Progenitor cell of endocrine pancreas (in vitro differentiated cells): ENCODE results near the gene DENND1C. TPM values are rescaled to one million over a fixed set of nuclear protein-coding genes. Genes with fewer than 3 reads are reported as not detected.

Experiments
- DNase-seq: peaks from one replicate; pipeline ENCODE4 v3.0.0; 2021; ENCODE audit warnings: low spot score; ENCODE audit not compliant: unreplicated experiment
- H3K27ac Mint-ChIP-seq: 2 replicates; pipeline ENCODE4 v1.8.0; 2021; ENCODE audit warnings: mild to moderate bottlenecking, moderate library complexity, mixed read lengths
- H3K27me3 Mint-ChIP-seq: 2 replicates; pipeline ENCODE4 v1.8.0; 2021; ENCODE audit warnings: mixed read lengths
- H3K36me3 Mint-ChIP-seq: 2 replicates; pipeline ENCODE4 v1.8.0; 2022; ENCODE audit warnings: mixed read lengths; ENCODE audit not compliant: insufficient read depth
- H3K4me1 Mint-ChIP-seq: 2 replicates; pipeline ENCODE4 v1.8.0; 2021; ENCODE audit warnings: low read depth, mixed read lengths
- H3K4me3 Mint-ChIP-seq: 2 replicates; pipeline ENCODE4 v1.8.0; 2021; ENCODE audit warnings: low read depth, mild to moderate bottlenecking, moderate library complexity, mixed read lengths
- H3K9me3 Mint-ChIP-seq: 2 replicates; pipeline ENCODE4 v1.8.0; 2021; ENCODE audit warnings: low read depth, mixed read lengths
- CTCF ChIP-seq: fragments of 200-600 bp; sonication (generic); IDR thresholded peaks from one replicate; pipeline ENCODE4 v1.5.0; 2021; ENCODE audit warnings: antibody characterized with exemption, mild to moderate bottlenecking; ENCODE audit not compliant: unreplicated experiment
- total RNA-seq: library from RNA; stranded (reverse); gene quantifications from 2 replicates; pipeline ENCODE4 v1.2.1, GENCODE V29; 2021

DENND1C gene
- total RNA-seq, 1 donor from 2014 or later, result 0.67 TPM

- Mint-ChIP-seq H3K4me1 (no peaks in the 10 kb centered on the region), H3K36me3 (no peaks in the 10 kb centered on the region), H3K27me3 (peaks cover 9% of the 10 kb centered on the region), H3K27ac (no peak overlapping the region), H3K9me3 (no peaks in the 10 kb centered on the region), H3K4me3 (no peak overlapping the region)
- no peak for DNase-seq
- no peak for TF ChIP-seq CTCF
Measured at GRCh38 chr19:6484230-6484629, 2.6 kb upstream of the DENND1C start.

- Mint-ChIP-seq H3K9me3 (no peaks in the 10 kb centered on the region), H3K4me1 (no peaks in the 10 kb centered on the region), H3K27ac (no peak overlapping the region), H3K4me3 (no peak overlapping the region), H3K27me3 (peaks cover 8% of the 10 kb centered on the region), H3K36me3 (no peaks in the 10 kb centered on the region)
- DNase-seq, result no peak
- no peak for TF ChIP-seq CTCF
Measured at GRCh38 chr19:6483235-6483634, 1.6 kb upstream of the DENND1C start.

- no peak for TF ChIP-seq CTCF
- H3K27ac Mint-ChIP-seq, result no peak overlapping the region
- H3K9me3 Mint-ChIP-seq, result no peaks in the 10 kb centered on the region
- H3K27me3 Mint-ChIP-seq, result peaks cover 8% of the 10 kb centered on the region
- H3K4me3 Mint-ChIP-seq, result no peak overlapping the region
- DNase-seq, result no peak
- H3K36me3 Mint-ChIP-seq, result no peaks in the 10 kb centered on the region
- H3K4me1 Mint-ChIP-seq, result no peaks in the 10 kb centered on the region
Measured at GRCh38 chr19:6482343-6482686, 728 bp upstream of the DENND1C start.

- Mint-ChIP-seq H3K36me3 (no peaks in the 10 kb centered on the region), H3K27me3 (peaks cover 14% of the 10 kb centered on the region), H3K9me3 (no peaks in the 10 kb centered on the region), H3K4me1 (no peaks in the 10 kb centered on the region), H3K4me3 (no peak overlapping the region), H3K27ac (no peak overlapping the region)
- TF ChIP-seq CTCF, result no peak
- no peak for DNase-seq
Measured at GRCh38 chr19:6480848-6481415, 655 bp downstream of the DENND1C start.

GRCh38 chr19:6479836-6480398 is 1.7 kb downstream of the DENND1C start:
- Mint-ChIP-seq H3K36me3 (no peaks in the 10 kb centered on the region), H3K27me3 (peaks cover 20% of the 10 kb centered on the region), H3K9me3 (no peaks in the 10 kb centered on the region), H3K4me1 (no peaks in the 10 kb centered on the region), H3K4me3 (no peak overlapping the region), H3K27ac (no peak overlapping the region)
- no peak for DNase-seq
- TF ChIP-seq CTCF, result no peak
